HepG2 (cell line): ENCODE results near the gene RIMS3. TPM values are rescaled to one million over a fixed set of nuclear protein-coding genes. Genes with fewer than 3 reads are reported as not detected.

Source experiments
- AGO2 ChIP-seq: fragments of 200-400 bp; formaldehyde crosslinking; optimal IDR thresholded peaks from 2 replicates; pipeline ENCODE3; 2017; ENCODE audit warnings: mild to moderate bottlenecking, low read depth, low read length, moderate library complexity
- ARNTL ChIP-seq: sonication (generic); formaldehyde crosslinking; IDR thresholded peaks from 2 replicates; pipeline ENCODE4 v1.4.0; 2020; ENCODE audit warnings: mild to moderate bottlenecking, missing genetic modification reagents
- BCL6 ChIP-seq: IDR thresholded peaks from 2 replicates; pipeline ENCODE4 v1.6.1; 2016; ENCODE audit warnings: missing genetic modification reagents, missing compliant biosample characterization
- CBFB ChIP-seq: sonication (generic); formaldehyde crosslinking; IDR thresholded peaks from 2 replicates; pipeline ENCODE4 v1.4.0; 2020; ENCODE audit warnings: missing genetic modification reagents
- CBX5 ChIP-seq: sonication (generic); formaldehyde crosslinking; IDR thresholded peaks from 2 replicates; pipeline ENCODE4 v1.4.0; 2020; ENCODE audit warnings: missing genetic modification reagents, borderline replicate concordance
- HNRNPL ChIP-seq: fragments of 200-400 bp; formaldehyde crosslinking; IDR thresholded peaks from 2 replicates; pipeline ENCODE4 v1.6.1; 2017; ENCODE audit warnings: mild to moderate bottlenecking, low read depth, low read length
- IKZF4 ChIP-seq: sonication (generic); formaldehyde crosslinking; IDR thresholded peaks from 2 replicates; pipeline ENCODE4 v1.5.1; 2020; ENCODE audit warnings: borderline replicate concordance, mild to moderate bottlenecking, low read depth, missing genetic modification reagents; ENCODE audit errors: not compliant biosample characterization
- IRF9 ChIP-seq: sonication (generic); formaldehyde crosslinking; IDR thresholded peaks from 2 replicates; pipeline ENCODE4 v1.8.0; 2022; ENCODE audit warnings: missing genetic modification reagents, mild to moderate bottlenecking, borderline replicate concordance
- PREB ChIP-seq: sonication (generic); formaldehyde crosslinking; IDR thresholded peaks from 2 replicates; pipeline ENCODE4 v1.4.0; 2020; ENCODE audit warnings: missing genetic modification reagents
- SMAD1 ChIP-seq: sonication (generic); formaldehyde crosslinking; IDR thresholded peaks from 2 replicates; pipeline ENCODE4 v1.4.0; 2020; ENCODE audit warnings: missing genetic modification reagents, low read depth, mild to moderate bottlenecking, borderline replicate concordance
- SP1 ChIP-seq, 2 experiments: fragments of 450-650 bp in 1 of 2; sonication (generic) in 1 of 2; formaldehyde crosslinking in 1 of 2; IDR thresholded peaks; 2 replicates each; pipeline versions ENCODE4 v1.4.0 to v1.6.1; 2016 to 2020; ENCODE audit warnings: missing genetic modification reagents in 1 of 2
- TAF1 ChIP-seq: sonication (generic); formaldehyde crosslinking; IDR thresholded peaks from 2 replicates; pipeline ENCODE4 v1.4.0; 2020; ENCODE audit warnings: missing genetic modification reagents
- ZNF234 ChIP-seq: sonication (generic); formaldehyde crosslinking; conservative IDR thresholded peaks from 2 replicates; pipeline ENCODE4 v1.5.1; 2020; ENCODE audit warnings: mild to moderate bottlenecking, missing genetic modification reagents
- ZNF281 ChIP-seq: sonication (generic); formaldehyde crosslinking; IDR thresholded peaks from 2 replicates; pipeline ENCODE4 v1.4.0; 2020; ENCODE audit warnings: missing genetic modification reagents, borderline replicate concordance
- ZNF335 ChIP-seq: sonication (generic); formaldehyde crosslinking; IDR thresholded peaks from 2 replicates; pipeline ENCODE4 v1.4.0; 2020; ENCODE audit warnings: missing genetic modification reagents
- ZNF44 ChIP-seq: sonication (generic); formaldehyde crosslinking; IDR thresholded peaks from 2 replicates; pipeline ENCODE4 v1.5.1; 2020; ENCODE audit warnings: mild to moderate bottlenecking, missing genetic modification reagents
- ZNF770 ChIP-seq: sonication (generic); formaldehyde crosslinking; IDR thresholded peaks from 2 replicates; pipeline ENCODE4 v1.5.0; 2020; ENCODE audit warnings: mild to moderate bottlenecking, missing genetic modification reagents
- ZNF780A ChIP-seq: sonication (generic); formaldehyde crosslinking; IDR thresholded peaks from 2 replicates; pipeline ENCODE4 v1.8.0; 2022; ENCODE audit warnings: mild to moderate bottlenecking, missing genetic modification reagents, moderate library complexity
- ZSCAN31 ChIP-seq: sonication (generic); formaldehyde crosslinking; IDR thresholded peaks from 2 replicates; pipeline ENCODE4 v1.5.0; 2020; ENCODE audit warnings: low read depth, mild to moderate bottlenecking, missing genetic modification reagents
- polyA plus RNA-seq, 8 experiments: library from polyadenylated mRNA; depleted of rRNA in 3 of 8; stranded (reverse) in 7 of 8; unstranded in 1 of 8; fragments of >200 nt; fragmentation: Illumina TruSeq in 4 of 8; extraction: Trizol in 4 of 8; gene quantifications; 2 replicates each; pipeline versions ENCODE4 v1.2.1 to v1.2.3, GENCODE V29; 2011 to 2016; ENCODE audit warnings: low read depth in 4 of 8, missing spikeins in 1 of 8, mixed read lengths in 1 of 8; ENCODE audit not compliant: insufficient read depth in 1 of 8
- total RNA-seq, 5 experiments: library from RNA; depleted of rRNA; stranded (reverse); fragments of >200 nt; fragmentation: Illumina TruSeq; extraction: Trizol; gene quantifications; 2 replicates each; pipeline ENCODE4 v1.2.3, GENCODE V29; 2016; ENCODE audit warnings: low read depth in 1 of 5
- TF ChIP-seq, protein P1 (sequence below): IDR thresholded peaks from 2 replicates; pipeline ENCODE4 v1.6.1; 2016; ENCODE audit warnings: mild to moderate bottlenecking, missing biosample characterization, missing genetic modification reagents

RIMS3 gene
- total and polyA plus RNA-seq, 2 of the 13 experiments (the other 11 are each of a cell fraction or from before 2014, with no cell fraction given): 2.1 to 5.4 TPM

DNA sequence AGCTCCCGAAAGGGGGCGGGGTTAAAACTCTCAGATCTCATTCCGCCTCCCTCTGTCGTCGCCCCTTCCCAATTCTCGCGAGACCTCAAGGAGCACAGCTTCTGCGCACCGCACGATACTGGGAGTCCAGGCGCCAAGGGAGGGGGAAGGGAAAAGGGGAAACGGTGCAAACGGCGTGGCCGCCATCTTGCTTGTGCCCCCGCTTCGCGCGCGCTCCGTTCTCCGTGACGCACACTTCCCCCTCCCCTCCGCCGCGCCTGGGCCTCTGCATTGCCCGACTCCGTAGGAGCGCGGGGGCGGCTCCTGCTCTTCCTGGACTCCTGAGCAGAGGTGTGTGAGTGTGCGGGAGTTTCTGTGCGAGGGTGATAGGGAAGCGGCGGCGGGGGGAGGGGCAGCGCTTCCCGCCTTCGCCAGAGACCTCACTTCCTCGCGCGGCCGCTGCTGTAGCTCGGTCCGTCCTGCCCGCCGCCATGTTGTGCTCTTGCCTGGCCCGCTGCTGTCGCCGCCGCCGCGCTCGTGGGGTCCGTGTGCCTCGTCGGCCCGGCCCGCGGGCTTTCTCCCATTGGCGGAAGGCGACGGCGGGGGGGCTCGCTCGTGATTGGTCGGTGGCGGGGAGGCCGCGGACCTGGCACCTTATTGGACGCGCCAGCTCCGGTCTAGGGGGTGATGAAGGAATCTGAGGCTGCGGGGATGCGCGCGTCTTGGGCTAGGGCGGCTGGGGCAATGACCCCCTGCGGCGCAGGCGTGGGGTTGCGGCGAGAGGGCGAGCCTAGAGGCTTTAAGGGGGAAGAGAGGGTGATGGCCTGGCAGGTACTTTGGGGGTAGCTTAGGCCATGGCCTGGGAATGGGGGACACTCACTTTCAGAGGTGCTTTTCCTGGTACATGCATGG, 26.3 kb upstream of the RIMS3 start, which contains the start of gene NFYC (continued):
- TF ChIP-seq ZNF770 (CRISPR knock-in tag) (peak; percentile 71; the same call in 1 of the 2 replicates), TAF1 (peak; percentile 96), ZNF335 (CRISPR knock-in tag) (no peak; the same call in none of the 2 replicates), ZNF281 (CRISPR knock-in tag) (peak; percentile 94), IKZF4 (peak; percentile 91), ZNF780A (peak; percentile 65; the same call in 1 of the 2 replicates), ZNF234 (CRISPR knock-in tag) (peak; percentile 89; the same call in 1 of the 2 replicates), CBFB (CRISPR knock-in tag) (peak; percentile 55; the same call in 1 of the 2 replicates), SMAD1 (CRISPR knock-in tag) (peak; percentile 27; the same call in 1 of the 2 replicates), ZSCAN31 (CRISPR knock-in tag) (peak; percentile 94), CBX5 (peak; percentile 78), AGO2 (peak; percentile 99), SP1 (IDR thresholded peaks at IDR 0.05) (peak; percentile 36; the same call in 1 of the 2 replicates), SP1 (CRISPR knock-in tag; IDR thresholded peaks at IDR 0.05) (peak; percentile 22), ARNTL (peak; percentile 80), PREB (CRISPR knock-in tag) (no peak), IRF9 (CRISPR knock-in tag) (peak; percentile 94), HNRNPL (peak; percentile 73), BCL6 (CRISPR knock-in tag) (peak; percentile 59; the same call in 1 of the 2 replicates), ZNF44 (CRISPR knock-in tag) (0 out of 2 replicates have a peak, but pooled peaks have one; percentile 55)
- TF ChIP-seq, protein P1, sequence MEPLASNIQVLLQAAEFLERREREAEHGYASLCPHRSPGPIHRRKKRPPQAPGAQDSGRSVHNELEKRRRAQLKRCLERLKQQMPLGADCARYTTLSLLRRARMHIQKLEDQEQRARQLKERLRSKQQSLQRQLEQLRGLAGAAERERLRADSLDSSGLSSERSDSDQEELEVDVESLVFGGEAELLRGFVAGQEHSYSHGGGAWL (CRISPR knock-in tag): peak; percentile 85; the same call in 1 of the 2 replicates
